Heart left ventricle (tissue), 13 donors: ENCODE data around the gene PLAU.

Experiments used
- POLR2A ChIP-seq, 2 donors: fragments of 450-650 bp; IDR thresholded peaks; one replicate each; pipeline ENCODE4 v1.6.1; 2017; ENCODE audit warnings: antibody characterized with exemption in 2 of 2, mild to moderate bottlenecking in 2 of 2, moderate library complexity in 2 of 2
- TF ChIP-seq, protein P1 (sequence below), 12 donors: fragments of 200-600 bp; sonication (generic) in 4 of 12; IDR thresholded peaks; one replicate each; pipeline versions ENCODE4 v1.5.0 to v1.8.0; 2018 to 2022; ENCODE audit warnings: antibody characterized with exemption in 12 of 12, mild to moderate bottlenecking in 5 of 12
- donor health status: ischemic (EF 13 %, LVEDD 7.1; RV severe dilation, severe dysfunction).
- donor health status: DM: no; HTN: yes; CAD: no.
- donor health status: DM: no; HTN: no; CAD: no.
- donor health status: ischemic (EF 25% LVEDD 6.9; RV normal size, moderate dysfunction).
- donor health status: ischemic (EF 25% LVEDD 5.7; RV mildly dilated, moderate dysfunction).
- donor health status: ischemic (EF 35%, LVEDD 5.7; RV mildly dilated, moderate dysfunction).
- donor health status: nonischemic (EF 11% LVEDD 7.7; RV severe dilation, severe dysfunction).
- donor health status: DM: yes; HTN: yes; CAD: no.
- donor health status: PGD.
- donor health status: ischemic (EF 29% LVEDD 5.4; RV normal size, mild dysfunction).
- donor health status: nonischemic (EF 23%, LVEDD 6.1; RV moderate dilation, normal function).

DNA sequence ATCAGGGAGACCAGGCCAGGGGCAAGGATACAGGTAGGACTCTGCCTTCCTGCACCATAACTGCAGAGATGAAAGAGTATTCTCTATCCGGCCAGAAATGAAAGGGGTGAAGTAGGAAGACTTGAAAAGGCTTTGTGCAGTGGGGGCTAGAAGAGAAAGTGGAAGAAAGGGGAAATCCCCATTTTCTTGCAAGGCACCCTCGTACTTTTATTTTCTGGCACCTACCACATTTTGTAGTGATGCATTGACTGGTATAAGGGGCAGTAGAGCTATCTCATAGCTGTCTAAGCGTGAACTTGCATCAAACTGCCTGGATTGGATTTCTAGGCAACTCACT, 35.8 kb upstream of the PLAU start:
- TF ChIP-seq POLR2A (IDR thresholded peaks at IDR 0.05) = no peak
- TF ChIP-seq, protein P1, sequence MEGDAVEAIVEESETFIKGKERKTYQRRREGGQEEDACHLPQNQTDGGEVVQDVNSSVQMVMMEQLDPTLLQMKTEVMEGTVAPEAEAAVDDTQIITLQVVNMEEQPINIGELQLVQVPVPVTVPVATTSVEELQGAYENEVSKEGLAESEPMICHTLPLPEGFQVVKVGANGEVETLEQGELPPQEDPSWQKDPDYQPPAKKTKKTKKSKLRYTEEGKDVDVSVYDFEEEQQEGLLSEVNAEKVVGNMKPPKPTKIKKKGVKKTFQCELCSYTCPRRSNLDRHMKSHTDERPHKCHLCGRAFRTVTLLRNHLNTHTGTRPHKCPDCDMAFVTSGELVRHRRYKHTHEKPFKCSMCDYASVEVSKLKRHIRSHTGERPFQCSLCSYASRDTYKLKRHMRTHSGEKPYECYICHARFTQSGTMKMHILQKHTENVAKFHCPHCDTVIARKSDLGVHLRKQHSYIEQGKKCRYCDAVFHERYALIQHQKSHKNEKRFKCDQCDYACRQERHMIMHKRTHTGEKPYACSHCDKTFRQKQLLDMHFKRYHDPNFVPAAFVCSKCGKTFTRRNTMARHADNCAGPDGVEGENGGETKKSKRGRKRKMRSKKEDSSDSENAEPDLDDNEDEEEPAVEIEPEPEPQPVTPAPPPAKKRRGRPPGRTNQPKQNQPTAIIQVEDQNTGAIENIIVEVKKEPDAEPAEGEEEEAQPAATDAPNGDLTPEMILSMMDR (IDR thresholded peaks at IDR 0.05) = no peak
